IPS DF 19.7 (cell line): ENCODE measurements around the gene PEX19.
"Not testable (repeated sequence)": the region's sequence is repeated elsewhere in the genome, so short reads cannot be mapped to it uniquely, and the experiment has no call there.

Source experiments
- DNase-seq: peaks from one replicate; pipeline ENCODE4 v3.0.0-alpha.2; 2013; ENCODE audit warnings: low read depth, low spot score

PEX19 gene, protein sequence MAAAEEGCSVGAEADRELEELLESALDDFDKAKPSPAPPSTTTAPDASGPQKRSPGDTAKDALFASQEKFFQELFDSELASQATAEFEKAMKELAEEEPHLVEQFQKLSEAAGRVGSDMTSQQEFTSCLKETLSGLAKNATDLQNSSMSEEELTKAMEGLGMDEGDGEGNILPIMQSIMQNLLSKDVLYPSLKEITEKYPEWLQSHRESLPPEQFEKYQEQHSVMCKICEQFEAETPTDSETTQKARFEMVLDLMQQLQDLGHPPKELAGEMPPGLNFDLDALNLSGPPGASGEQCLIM

DNA sequence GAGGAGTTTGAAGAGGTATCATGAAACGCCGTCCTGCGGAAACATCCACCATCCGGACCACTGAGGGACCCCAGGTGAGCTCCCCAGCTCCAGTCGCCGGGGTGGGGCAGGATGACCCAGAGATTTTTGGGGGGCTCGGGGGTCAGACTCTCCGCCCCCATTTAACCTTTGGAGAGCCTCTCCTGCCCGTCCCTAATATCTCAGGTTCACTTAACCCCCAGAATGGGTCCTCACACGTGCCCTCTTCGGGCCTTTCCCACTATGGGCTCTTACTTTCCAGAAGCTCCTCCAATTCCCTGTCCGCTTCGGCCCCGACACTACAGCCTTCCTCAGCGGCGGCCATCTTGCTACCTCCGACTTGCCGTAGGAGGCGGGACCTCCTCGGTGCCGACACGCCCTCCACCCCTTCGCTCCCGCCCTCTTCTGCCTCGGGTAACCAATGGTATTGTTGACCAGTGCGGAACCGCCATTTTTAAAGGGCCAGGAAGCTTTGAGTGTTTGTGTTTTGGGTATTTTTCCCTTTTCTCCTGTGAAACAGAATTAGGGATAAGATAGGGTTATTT lies at the start of gene PEX19:
PEX19 (minus strand) TSS at position 352 of the 563 bp plus-strand sequence; CDS start at position 343, 9 bp downstream.
- DNase-seq = peak; percentile 73

DNA sequence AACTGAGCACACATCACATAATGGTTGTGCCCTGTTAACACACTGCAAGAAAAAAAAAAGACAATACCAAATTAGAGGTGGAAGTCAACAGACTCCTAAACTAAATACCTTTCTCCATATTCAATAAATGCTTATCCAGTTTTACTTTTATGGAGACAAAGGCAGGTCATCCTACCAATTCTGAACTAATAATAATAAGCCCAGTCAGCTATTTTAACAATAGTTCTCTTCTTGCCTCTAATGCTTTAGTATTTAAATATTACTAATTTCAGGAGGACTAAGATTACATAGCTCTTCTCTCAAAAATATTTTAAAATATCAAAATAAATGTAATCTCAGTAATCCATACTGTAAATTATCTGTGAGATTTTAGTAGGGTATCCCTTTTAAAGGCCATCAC lies 47.6 kb upstream of the PEX19 start:
- no peak for DNase-seq

DNA sequence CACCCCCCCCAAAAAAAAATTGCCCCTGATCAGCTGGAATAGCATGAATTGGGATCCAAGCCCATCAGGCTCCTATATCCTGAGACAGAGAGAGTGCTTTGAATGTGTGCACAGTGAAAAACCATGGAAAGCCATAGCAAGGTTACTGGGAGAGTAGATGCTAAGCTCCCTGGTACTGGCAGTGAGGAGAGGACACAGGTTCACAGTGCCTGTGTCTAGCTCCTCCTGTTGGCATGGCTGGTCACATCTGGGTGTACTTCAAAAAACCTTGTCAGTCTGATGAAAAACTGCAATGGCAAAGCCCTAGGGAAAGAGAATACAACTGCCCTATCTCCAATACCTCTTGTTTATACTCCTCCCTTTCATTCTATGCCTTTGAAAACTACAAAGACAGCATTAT lies 45.2 kb upstream of the PEX19 start:
- no peak for DNase-seq

DNA sequence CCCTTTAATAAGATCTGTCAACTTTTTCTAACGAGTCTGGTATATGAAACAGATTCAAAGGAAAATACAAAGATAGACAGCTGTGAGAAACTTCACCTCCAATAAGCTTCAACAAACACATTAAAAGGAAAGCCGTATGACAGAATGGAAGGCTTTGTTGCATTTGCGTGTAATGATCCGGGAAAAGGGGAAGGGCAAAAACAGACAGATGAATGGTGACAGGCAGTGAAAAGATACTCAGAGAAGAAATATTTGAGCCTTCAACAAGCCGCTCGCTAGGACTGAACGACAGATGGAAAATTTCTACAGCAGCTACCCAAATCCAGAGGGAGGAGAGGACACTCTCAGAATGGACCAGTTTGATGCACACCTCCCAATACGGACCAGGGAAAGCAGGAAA lies 43.3 kb upstream of the PEX19 start:
- DNase-seq = no peak

DNA sequence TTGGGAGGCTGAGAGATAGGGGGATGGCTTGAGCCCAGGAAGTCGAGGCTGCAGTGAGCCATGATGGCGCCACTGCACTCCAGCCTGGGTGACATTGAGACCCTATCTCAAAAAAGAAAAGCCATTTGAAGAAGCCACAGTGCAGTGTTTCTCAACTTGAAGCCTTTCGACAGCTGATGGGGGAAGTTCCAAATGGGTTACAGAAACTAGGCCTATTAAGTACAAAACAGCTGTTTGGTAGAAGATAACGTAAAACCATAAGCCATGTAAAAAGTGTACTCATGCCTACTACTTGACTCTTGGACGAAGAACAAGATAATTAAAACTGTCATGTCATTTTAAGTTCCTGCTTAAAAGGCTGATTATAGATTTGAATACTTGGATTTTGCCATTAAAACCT lies 41.5 kb upstream of the PEX19 start:
- no peak for DNase-seq

DNA sequence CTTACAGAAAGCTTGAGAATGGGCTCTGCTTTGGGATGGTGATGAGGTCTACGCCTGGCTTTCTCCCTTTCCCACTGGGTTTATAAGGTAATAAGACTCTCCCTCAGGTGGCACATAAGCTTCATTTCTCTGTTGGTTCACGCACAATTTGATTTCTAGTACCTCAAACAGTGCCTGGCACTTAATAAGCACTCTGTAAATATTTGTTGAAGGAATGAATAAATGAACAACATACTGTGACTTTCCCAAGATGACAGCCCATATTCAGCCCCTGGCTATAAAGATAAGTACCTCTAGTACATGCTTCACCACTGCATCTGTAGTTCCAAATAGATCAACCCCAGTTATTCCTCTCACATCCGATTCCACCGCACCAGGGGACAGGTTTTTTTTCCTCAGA lies 40.3 kb upstream of the PEX19 start:
- DNase-seq = no peak

DNA sequence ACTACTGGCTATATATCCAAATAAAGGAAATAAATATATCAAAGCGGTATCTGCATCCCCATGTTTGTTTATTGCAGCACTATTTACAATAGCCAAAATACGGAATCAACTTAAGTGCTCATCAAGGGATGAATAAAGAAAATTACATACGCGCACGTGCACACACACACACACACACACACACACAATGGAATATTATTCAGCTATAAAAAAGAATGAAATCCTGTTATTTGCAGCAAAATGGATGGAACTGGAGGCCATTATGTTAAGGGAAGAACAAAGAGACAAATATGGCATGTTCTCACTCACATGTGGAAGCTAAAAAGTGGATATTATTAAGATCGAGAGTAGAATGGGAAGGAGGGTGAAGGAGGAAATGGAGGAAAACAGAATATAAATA lies 37.9 kb upstream of the PEX19 start:
- no peak for DNase-seq

DNA sequence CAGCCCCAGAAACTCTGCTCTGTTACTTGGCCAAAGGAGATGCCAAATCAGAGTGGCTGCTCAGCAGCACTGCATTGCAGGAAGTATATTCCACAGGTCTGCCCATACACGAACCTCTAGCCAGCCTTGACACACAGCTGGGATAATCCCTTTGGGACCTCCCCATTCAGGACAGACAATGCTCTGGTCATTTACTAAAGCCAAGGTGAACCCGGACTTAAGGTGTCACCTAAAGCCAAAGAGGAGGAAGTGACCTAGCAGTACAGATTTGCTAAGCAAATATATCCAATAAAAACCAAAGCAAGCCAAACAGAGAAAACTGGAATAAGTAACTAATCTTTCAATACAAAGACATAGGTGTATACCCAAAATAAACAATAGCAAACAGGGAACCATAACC lies 30.4 kb upstream of the PEX19 start:
- no peak for DNase-seq

DNA sequence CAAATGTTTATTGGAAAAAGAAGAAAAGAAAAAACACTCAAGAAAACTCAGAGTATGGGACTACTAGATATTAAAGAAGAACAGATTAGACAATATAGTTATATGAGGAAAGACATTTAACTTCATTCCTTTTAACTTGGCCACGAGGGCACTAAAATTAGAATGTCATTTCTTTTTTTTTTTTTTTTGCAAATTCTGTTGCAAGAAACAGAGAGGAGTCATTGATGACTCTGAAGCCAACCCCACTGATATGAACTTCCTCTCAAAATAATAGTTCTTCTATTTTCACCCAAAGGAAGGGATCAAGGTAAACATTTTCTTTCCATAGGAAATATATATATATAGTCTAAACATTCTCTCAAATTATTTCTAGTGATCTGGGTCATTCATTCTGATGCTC lies 24.6 kb upstream of the PEX19 start:
- DNase-seq = no peak

DNA sequence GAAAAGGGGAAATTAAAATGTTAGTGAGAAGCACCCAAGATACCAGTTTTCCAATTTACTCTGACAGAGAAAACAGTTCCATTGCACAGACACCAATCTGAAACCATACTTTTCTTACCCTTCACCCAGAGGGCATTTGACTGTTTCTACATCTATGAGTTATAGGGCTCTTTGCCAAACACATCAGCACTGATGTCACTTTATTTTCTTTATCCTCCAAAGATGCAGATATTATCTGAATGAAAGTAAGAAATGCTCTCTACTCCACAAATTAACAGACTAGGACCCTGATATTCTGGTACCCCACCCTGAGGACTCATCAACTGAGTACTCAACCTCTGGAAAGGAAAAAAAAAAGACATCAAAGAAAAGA lies 24.2 kb upstream of the PEX19 start:
- DNase-seq = no peak

DNA sequence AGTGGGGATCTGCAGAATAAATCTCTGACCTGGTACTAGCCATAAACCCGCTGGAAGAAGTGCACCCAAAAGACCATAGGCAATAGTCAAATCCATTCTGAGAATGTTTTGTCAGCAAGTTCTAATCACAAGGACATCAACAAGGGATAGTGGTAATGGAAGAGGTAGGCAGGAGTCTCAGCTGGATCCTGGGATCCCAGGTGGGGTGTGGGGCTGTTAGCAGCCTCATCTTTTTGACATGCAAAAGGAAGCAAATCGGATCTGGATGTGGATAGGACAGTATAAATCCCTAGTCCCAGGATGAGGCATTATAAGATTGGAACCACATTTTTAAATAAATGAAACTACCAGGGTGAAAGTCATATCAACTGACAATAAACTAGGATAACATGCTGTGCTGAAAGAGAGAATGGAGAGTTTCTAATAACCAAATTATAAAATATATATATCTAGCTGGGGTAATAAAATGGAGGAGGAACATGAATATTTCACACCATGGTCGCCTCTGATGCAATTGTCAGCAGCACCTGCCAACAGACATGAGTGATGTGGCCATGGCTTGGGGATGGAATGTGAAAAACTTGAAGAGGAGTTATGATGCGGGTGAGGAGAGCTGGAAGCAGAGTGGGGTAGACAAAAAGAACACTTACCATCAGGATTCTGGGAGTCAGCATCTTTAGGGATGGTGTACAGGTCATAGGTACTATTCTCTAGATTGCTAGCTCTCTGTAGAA lies 23.7 kb upstream of the PEX19 start:
- no peak for DNase-seq

DNA sequence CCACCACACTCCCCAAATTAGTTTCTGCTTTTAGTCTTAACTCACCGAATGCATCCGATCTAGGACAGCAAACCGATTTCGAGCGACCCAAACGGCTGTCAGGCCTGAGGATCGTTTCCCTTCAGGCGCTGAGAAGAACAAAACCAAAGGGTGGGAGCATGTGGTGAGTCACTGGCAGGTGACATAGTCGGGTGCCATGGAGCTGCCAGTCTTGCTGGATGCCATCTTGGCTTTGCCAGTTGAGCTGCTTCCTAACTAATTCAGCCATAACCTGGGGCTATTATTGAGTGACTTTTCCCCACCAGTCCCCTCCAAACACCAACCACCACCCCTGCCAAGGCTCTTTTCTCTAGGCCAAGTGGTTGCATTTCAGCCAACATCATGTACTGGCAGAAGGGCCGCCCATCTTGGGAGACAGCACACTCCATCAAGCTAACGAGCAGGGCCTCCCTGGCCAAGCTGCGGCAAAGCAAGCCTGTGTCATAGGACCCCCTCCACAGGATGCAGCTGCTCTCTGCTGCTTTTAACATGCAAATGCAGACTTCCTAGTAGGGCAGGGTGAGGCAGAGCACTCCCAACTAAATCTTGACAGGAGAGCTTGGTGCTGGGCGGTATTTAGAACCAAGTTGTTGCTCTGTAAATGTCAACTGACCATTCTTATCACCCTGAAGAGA lies 22.3 kb upstream of the PEX19 start:
- DNase-seq = peak; percentile 56

DNA sequence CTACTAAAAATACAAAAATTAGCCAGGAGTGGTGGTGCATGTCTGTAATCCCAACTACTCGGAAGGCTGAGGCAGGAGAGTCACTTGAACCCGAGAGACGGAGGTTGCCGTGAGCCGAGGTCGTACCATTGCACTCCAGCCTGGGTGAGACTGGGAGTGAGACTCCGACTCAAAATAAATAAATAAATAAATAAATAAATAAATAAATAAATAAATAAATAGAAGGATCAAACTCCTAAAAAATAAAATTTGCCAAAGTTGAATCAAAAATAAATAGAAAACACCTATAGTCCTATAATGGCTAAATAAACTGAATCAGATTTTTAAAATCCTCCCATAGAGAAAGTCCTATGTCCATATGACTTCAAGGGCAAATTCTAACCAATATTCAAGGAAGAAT lies 15.2 kb upstream of the PEX19 start:
- DNase-seq = no peak

DNA sequence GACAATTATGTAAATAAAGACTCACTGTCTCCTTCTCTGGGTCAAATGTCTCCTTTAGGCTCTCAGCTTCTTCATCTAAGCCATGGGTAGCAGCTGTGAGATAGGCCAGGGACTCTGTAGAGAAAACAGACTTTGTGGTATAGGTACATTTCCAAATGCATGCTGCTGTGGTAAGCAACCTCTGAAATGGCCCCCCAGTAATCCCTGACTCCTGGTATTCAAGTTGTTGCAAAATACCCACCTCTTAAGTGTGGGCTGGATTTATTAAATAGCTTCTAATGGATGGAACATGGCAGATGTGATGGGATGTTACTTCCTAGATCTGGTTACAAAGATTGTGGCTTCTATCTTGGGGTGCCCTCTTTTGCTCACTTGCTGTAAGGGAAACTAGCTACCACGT lies 11.1 kb upstream of the PEX19 start:
- no peak for DNase-seq

DNA sequence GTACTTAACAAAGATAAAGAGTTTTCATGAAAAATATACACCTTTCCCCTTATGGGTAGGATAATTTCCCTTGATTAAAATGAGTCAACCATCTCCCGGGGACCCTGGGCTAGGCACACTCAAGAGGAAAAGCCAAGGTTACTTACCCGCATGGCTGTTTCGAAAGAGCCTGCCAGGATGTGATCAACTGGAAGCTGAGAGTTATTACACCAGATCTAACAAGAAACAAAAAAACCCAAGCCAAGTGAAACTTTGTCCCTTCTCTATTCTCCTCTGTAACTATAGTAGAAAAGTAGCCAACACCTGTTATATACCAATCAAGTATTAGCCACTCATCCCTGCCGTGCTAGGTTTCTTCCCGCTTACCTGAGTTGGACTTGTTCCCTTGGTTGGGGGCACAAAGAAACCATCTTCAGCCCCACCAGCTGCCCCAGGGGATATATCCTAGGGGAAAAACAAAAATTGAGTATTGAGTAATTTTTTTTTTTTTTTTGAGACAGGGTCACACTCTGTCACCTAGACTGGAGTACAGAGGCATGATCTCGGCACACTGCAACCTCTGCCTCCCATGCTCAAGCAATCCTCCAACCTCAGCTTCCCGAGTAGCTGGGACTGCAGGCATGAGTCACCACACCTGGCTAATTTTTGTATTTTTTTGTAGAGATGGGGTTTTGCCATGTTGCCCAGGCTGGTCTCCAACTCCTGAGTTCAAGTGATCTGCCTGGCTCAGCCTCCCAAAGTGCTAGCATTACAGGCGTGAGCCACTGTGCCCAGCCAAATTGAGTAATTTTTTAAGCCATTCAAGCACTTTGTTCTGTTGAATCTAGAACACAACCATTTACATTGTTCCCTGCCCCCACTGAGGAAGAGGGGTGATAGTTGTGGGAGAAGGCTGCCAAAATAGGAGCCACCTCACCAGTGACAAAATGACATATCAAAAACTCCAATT lies 8.4 kb upstream of the PEX19 start:
- no peak for DNase-seq

DNA sequence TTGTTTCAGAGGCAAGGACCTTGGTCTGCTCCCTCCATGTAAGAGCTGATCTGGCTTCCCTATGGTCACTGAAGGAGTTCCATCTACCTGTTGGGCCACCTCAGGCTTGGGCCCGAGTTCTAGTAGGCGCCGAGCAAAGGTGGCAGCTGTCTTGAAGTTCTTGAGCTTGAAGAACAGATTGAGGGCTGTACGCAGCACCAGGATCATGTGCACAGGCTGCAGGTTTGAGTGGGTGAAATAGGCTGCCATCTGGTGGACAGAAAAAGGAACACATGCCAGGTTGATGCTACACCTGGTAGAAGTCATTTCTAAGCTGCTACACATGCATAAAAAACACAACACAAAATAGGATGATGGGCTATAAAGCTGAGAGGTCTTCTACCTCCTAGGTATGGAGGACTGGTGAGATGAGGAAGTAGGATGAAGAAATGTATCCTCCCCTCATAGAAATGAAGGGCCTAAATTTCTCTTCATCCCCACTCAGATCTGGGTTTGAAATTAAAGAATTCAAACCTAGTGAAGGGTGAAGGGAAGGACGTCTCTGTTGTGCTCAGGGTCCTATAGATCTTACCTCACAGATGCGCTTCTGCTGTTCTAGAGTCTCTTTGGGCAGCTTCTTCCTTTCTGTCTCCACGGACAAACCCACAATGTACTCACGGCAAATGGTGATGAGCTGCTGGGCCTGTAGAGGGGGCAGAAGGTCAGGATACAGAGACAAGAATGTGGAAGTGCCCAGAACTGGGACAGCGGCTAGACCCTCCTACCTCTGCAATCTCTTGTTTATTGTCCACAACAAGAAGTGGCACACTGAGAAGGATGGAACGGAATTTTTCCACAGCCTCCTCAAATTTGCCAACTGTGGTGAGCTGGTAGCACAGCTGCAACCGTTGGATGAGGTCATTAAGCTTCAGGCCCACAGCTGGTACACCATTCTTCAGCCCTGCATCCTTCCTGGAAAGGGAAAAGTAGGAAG lies 6.6 kb upstream of the PEX19 start:
- no peak for DNase-seq

DNA sequence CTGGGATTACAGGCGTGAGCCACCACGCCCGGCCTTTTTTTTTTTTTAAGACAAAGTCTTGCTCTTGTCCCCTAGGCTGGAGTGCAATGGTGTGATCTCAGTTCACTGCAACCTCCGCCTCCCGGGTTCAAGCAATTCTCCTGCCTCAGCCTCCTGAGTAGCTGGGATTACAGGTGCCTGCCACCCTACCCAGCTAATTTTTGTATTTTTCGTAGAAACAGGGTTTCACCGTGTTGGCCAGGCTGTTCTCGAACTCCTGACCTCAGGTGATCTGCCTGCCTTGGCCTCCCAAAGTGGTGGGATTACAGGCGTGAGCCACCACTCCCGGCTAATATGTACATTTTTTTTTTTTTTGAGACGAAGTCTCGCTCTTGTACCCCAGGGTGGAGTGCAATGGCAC lies 2.8 kb upstream of the PEX19 start:
- not testable (repeated sequence) for DNase-seq

DNA sequence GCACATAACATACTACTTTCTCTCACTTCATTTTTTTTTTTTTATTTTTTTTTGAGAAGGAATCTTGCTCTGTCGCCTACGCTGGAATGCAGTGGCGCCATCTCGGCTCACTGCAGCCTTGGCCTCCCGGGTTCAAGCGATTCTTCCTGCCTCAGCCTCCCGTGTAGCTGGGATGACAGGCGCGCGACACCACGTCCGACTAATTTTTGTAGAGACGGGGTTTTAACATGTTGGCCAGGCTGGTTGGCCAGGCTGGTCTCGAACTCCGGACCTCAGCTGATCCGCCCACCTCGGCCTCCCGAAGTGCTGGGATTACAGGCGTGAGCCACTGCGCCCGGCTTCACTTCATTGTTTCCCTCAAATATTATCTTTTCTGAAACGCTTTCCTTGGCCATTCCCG lies 573 bp upstream of the PEX19 start:
- no peak for DNase-seq

DNA sequence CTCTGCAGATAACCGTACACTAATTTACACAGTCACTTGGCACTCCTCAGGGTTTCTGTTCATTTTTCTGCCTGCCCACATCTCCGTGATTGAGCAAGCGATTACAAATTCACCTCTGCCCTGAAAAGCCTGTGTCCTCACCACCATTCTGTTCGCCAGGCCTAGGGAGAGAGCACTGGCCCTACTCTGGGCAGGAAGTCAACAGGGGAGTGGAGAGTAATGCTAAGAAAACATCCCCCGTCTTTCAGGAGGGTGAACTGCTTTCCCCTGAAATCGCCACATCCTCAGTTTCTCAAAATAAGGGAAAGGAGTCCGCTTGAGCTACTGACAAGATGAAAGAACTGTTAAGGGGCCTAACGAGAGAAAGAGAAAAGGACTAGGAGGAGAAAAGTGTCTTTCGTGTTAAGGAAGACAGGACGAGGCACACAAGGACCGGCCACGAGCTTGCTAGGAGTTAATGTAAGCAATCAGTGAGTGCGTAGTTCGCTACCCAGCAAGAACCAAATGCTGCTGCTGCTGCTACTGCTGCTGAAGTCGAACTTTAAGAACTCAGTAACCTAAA lies 632 bp downstream of the PEX19 start:
- DNase-seq = no peak

DNA sequence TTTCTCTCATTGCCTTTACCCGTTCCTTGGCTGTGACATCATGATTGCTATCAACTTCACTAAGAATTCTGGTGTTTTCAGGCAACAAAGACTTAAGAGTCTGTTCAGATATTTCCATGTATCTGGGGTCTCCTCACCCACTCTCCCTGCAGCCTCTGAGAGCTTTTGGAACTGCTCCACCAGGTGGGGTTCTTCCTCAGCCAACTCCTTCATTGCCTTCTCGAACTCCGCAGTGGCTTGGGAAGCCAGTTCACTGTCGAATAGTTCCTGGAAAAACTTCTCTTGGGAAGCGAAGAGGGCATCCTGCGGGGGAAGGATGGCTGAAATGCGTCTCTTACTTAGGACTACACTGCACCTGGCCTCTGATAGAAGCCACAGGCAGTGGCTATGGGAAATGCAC lies 2.1 kb downstream of the PEX19 start:
- DNase-seq = no peak
